Neutrophil (primary cell): ENCODE data around the gene PTEN.
A peak's percentile ranks its signal among the peaks of the same experiment; 100 is the strongest.

ENCODE experiments used
- H3K27ac ChIP-seq: fragments of 200-600 bp; sonication (generic); 2 replicates; pipeline ENCODE4 v1.5.1; 2016; ENCODE audit warnings: mild to moderate bottlenecking, moderate library complexity
- H3K27me3 ChIP-seq: fragments of 200-600 bp; sonication (generic); 2 replicates; pipeline ENCODE4 v1.6.0; 2016; ENCODE audit warnings: mild to moderate bottlenecking
- H3K36me3 ChIP-seq: fragments of 200-600 bp; sonication (generic); 2 replicates; pipeline ENCODE4 v1.5.1; 2017
- H3K4me1 ChIP-seq, 2 experiments: fragments of 200-600 bp in 1 of 2; sonication (generic) in 1 of 2; 1 replicate in 1 of 2; 2 replicates in 1 of 2; pipeline versions ENCODE4 v1.5.1 to v1.6.1; 2013 to 2016; ENCODE audit warnings: low read depth in 1 of 2, low read length in 1 of 2, mild to moderate bottlenecking in 1 of 2, moderate library complexity in 1 of 2; ENCODE audit not compliant: control insufficient read depth in 1 of 2, insufficient read depth in 1 of 2
- H3K4me3 ChIP-seq, 2 experiments: fragments of 200-600 bp in 1 of 2; sonication (generic) in 1 of 2; 1 replicate in 1 of 2; 2 replicates in 1 of 2; pipeline ENCODE4 v1.5.1; 2013 to 2016; ENCODE audit warnings: low read depth in 1 of 2, low read length in 1 of 2, mild to moderate bottlenecking in 1 of 2, moderate library complexity in 1 of 2
- H3K9me3 ChIP-seq: fragments of 200-600 bp; sonication (generic); 2 replicates; pipeline ENCODE4 v1.5.1; 2016
- CTCF ChIP-seq: fragments of 200-600 bp; sonication (generic); IDR thresholded peaks from 2 replicates; pipeline ENCODE4 v1.5.1; 2016; ENCODE audit warnings: antibody characterized with exemption

The PTEN gene

GRCh38 chr10:87976101-87976743 lies 112.8 kb downstream of the PTEN start:
- Histone ChIP-seq H3K27ac (peak overlapping the region; percentile 66), H3K4me3 (no peak overlapping the region), H3K36me3 (no peaks in the 10 kb centered on the region), H3K9me3 (no peaks in the 10 kb centered on the region), H3K4me1 (peaks cover 4 to 25% of the 10 kb centered on the region in 2 experiments), H3K27me3 (no peaks in the 10 kb centered on the region)
- no peak for TF ChIP-seq CTCF

- no peak overlapping the region for H3K27ac ChIP-seq
- H3K36me3 ChIP-seq = no peaks in the 10 kb centered on the region
- peaks cover 4 to 26% of the 10 kb centered on the region in 2 experiments for H3K4me1 ChIP-seq
- TF ChIP-seq CTCF = no peak
- H3K27me3 ChIP-seq = no peaks in the 10 kb centered on the region
- H3K4me3 ChIP-seq = no peak overlapping the region
- no peaks in the 10 kb centered on the region for H3K9me3 ChIP-seq
Measured at GRCh38 chr10:87978166-87978565, 114.7 kb downstream of the PTEN start.

- H3K9me3 ChIP-seq = no peaks in the 10 kb centered on the region
- no peak for TF ChIP-seq CTCF
- H3K27ac ChIP-seq = no peak overlapping the region
- H3K4me3 ChIP-seq = no peak overlapping the region
- H3K4me1 ChIP-seq = peaks cover 4 to 23% of the 10 kb centered on the region in 2 experiments
- H3K27me3 ChIP-seq = no peaks in the 10 kb centered on the region
- no peaks in the 10 kb centered on the region for H3K36me3 ChIP-seq
Measured at GRCh38 chr10:87979847-87980246, 116.4 kb downstream of the PTEN start.

- Histone ChIP-seq H3K9me3 (no peaks in the 10 kb centered on the region), H3K36me3 (no peaks in the 10 kb centered on the region), H3K4me1 (peaks cover 0 to 7% of the 10 kb centered on the region in 2 experiments), H3K27ac (no peak overlapping the region), H3K4me3 (no peak overlapping the region), H3K27me3 (no peaks in the 10 kb centered on the region)
- TF ChIP-seq CTCF = no peak
Measured at GRCh38 chr10:87983716-87984115, 120.3 kb downstream of the PTEN start.

GRCh38 chr10:87987206-87987605 lies 123.8 kb downstream of the PTEN start:
- no peak overlapping the region for H3K4me3 ChIP-seq
- no peak for TF ChIP-seq CTCF

More at GRCh38 chr10:87987206-87987605, 123.8 kb downstream of the PTEN start:
- Histone ChIP-seq H3K27me3 (no peaks in the 10 kb centered on the region), H3K4me1 (no peaks in the 10 kb centered on the region), H3K27ac (no peak overlapping the region), H3K9me3 (no peaks in the 10 kb centered on the region), H3K36me3 (no peaks in the 10 kb centered on the region)
